ENCODE measurements around the gene SPTBN1.

GRCh38 chr2:54503192-54503591 lies 47.1 kb downstream of the SPTBN1 start:
- TF ChIP-seq JAZF1 (CRISPR knock-in tag; IDR thresholded peaks at IDR 0.05), result no peak
- TF ChIP-seq CTCF (IDR thresholded peaks at IDR 0.05), result peak; percentile 70
- no peak for TF ChIP-seq ZNF232 (CRISPR knock-in tag; IDR thresholded peaks at IDR 0.05)
- no peak for TF ChIP-seq SP1 (CRISPR knock-in tag; conservative IDR thresholded peaks at IDR 0.05)
- TF ChIP-seq, protein P1, sequence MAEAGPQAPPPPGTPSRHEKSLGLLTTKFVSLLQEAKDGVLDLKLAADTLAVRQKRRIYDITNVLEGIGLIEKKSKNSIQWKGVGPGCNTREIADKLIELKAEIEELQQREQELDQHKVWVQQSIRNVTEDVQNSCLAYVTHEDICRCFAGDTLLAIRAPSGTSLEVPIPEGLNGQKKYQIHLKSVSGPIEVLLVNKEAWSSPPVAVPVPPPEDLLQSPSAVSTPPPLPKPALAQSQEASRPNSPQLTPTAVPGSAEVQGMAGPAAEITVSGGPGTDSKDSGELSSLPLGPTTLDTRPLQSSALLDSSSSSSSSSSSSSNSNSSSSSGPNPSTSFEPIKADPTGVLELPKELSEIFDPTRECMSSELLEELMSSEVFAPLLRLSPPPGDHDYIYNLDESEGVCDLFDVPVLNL (CRISPR knock-in tag; IDR thresholded peaks at IDR 0.05; ENCODE audit: borderline replicate concordance, low read depth), result no peak
- TF ChIP-seq TEAD4 (CRISPR knock-in tag; IDR thresholded peaks at IDR 0.05), result no peak
- TF ChIP-seq RELA (CRISPR knock-in tag; IDR thresholded peaks at IDR 0.05; ENCODE audit: borderline replicate concordance), result no peak
- TF ChIP-seq, protein P2, sequence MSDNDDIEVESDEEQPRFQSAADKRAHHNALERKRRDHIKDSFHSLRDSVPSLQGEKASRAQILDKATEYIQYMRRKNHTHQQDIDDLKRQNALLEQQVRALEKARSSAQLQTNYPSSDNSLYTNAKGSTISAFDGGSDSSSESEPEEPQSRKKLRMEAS (CRISPR knock-in tag; IDR thresholded peaks at IDR 0.05), result no peak
- no peak for TF ChIP-seq CREM (CRISPR knock-in tag; IDR thresholded peaks at IDR 0.05)
- no peak for TF ChIP-seq ESRRA (CRISPR knock-in tag; IDR thresholded peaks at IDR 0.05; ENCODE audit: borderline replicate concordance)
- no peak for TF ChIP-seq CREB1 (CRISPR knock-in tag; IDR thresholded peaks at IDR 0.05)
- TF ChIP-seq, protein P3, sequence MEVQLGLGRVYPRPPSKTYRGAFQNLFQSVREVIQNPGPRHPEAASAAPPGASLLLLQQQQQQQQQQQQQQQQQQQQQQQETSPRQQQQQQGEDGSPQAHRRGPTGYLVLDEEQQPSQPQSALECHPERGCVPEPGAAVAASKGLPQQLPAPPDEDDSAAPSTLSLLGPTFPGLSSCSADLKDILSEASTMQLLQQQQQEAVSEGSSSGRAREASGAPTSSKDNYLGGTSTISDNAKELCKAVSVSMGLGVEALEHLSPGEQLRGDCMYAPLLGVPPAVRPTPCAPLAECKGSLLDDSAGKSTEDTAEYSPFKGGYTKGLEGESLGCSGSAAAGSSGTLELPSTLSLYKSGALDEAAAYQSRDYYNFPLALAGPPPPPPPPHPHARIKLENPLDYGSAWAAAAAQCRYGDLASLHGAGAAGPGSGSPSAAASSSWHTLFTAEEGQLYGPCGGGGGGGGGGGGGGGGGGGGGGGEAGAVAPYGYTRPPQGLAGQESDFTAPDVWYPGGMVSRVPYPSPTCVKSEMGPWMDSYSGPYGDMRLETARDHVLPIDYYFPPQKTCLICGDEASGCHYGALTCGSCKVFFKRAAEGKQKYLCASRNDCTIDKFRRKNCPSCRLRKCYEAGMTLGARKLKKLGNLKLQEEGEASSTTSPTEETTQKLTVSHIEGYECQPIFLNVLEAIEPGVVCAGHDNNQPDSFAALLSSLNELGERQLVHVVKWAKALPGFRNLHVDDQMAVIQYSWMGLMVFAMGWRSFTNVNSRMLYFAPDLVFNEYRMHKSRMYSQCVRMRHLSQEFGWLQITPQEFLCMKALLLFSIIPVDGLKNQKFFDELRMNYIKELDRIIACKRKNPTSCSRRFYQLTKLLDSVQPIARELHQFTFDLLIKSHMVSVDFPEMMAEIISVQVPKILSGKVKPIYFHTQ (CRISPR knock-in tag; IDR thresholded peaks at IDR 0.05), result no peak

All from WTC11 (cell line).